Esophagus squamous epithelium (tissue), 5 donors: ENCODE measurements around the gene ZC2HC1C. TPM values are rescaled to one million over a fixed set of nuclear protein-coding genes. Genes with fewer than 3 reads are reported as not detected.

Experiments used
- DNase-seq: peaks from one replicate; lab custom pipeline; 2025; lab: John Stamatoyannopoulos, UW
- H3K27ac ChIP-seq, 4 donors: fragments of 200-600 bp; sonication (generic); one replicate each; pipeline ENCODE4 v1.5.1; 2016 to 2019; ENCODE audit warnings: mild to moderate bottlenecking in 1 of 4
- H3K27me3 ChIP-seq, 4 donors: fragments of 200-600 bp; sonication (generic); 1 replicate in 3 of 4; 2 replicates in 1 of 4; pipeline versions ENCODE4 v1.5.1 to v1.6.0; 2017 to 2021; ENCODE audit warnings: antibody characterized with exemption in 1 of 4
- H3K36me3 ChIP-seq, 3 donors: fragments of 200-600 bp; sonication (generic); one replicate each; pipeline ENCODE4 v1.5.1; 2016 to 2019
- H3K4me1 ChIP-seq, 3 donors: fragments of 200-600 bp; sonication (generic); one replicate each; pipeline ENCODE4 v1.5.1; 2017 to 2019
- H3K4me3 ChIP-seq, 4 donors: fragments of 200-600 bp; sonication (generic); 1 replicate in 3 of 4; 2 replicates in 1 of 4; pipeline ENCODE4 v1.5.1; 2016 to 2019; ENCODE audit warnings: mild to moderate bottlenecking in 2 of 4, moderate library complexity in 1 of 4
- H3K9me3 ChIP-seq, 3 donors: fragments of 200-600 bp; sonication (generic); one replicate each; pipeline ENCODE4 v1.5.1; 2016 to 2019
- CTCF ChIP-seq, 6 experiments: fragments of 450-650 bp in 4 of 6; fragments of 200-600 bp in 2 of 6; sonication (generic) in 2 of 6; IDR thresholded peaks; one replicate each; pipeline ENCODE4 v1.5.1; 2016 to 2019; ENCODE audit warnings: antibody characterized with exemption in 6 of 6, mild to moderate bottlenecking in 4 of 6, moderate library complexity in 4 of 6
- POLR2A ChIP-seq, 4 donors: fragments of 450-650 bp; IDR thresholded peaks; one replicate each; pipeline ENCODE4 v1.6.1; 2017; ENCODE audit warnings: antibody characterized with exemption in 4 of 4, mild to moderate bottlenecking in 4 of 4, moderate library complexity in 3 of 4
- WGBS, 2 donors: methylation state at CpG; one replicate each; pipeline ENCODE4 v1.1.5; 2018; 5-methylcytosine and 5-hydroxymethylcytosine counted together
- intact Hi-C: fragments of 100-400 bp; cut with DNase I; formaldehyde crosslinking; loops from one replicate; pipeline ENCODE4 v1.15.0; 2022
- total RNA-seq, 4 donors: library from RNA; depleted of rRNA; stranded (reverse); fragments of >200 nt; gene quantifications; one replicate each; pipeline ENCODE4 v1.1.0, GENCODE V29; 2016
- donor health status: DM: yes; HTN: yes; CAD: no.

The ZC2HC1C gene
- 1 to 10 TPM in 3 of 4 donors, under 1 TPM in 1; 0.64 to 5.0 (median 2.2) TPM for total RNA-seq

GRCh38 chr14:75069121-75069810 lies at the start of gene ZC2HC1C:
TSS of gene ZC2HC1C (plus strand) at chr14:75069641. CDS start at chr14:75070574, 933 bp downstream.
- TF ChIP-seq CTCF (IDR thresholded peaks at IDR 0.05) (peak in 2 of 6 experiments; percentile 8 to 17), POLR2A (IDR thresholded peaks at IDR 0.05) (peak in 2 of 4 donors; percentile 43 to 46)
- Histone ChIP-seq H3K4me3 (peak within 1 kb of the TSS; percentile 33 to 70 (median 46)), H3K4me1 (peaks cover 17 to 51% (median 17%) of the 10 kb centered on the region in 3 donors), H3K36me3 (no peaks in the 10 kb centered on the region), H3K9me3 (no peaks in the 10 kb centered on the region), H3K27me3 (no peaks in the 10 kb centered on the region), H3K27ac (peak within 1 kb of the TSS; percentile 85 to 94 (median 91))
- intact Hi-C loops: no loop called here
- peak; percentile 52 for DNase-seq
- 0 to 5% methylated on average over 20 to 29 of the region's 58 CpGs for WGBS, 2 donors

- intact Hi-C loops: no loop called here
- Histone ChIP-seq H3K4me3 (no peak overlapping the region), H3K27me3 (no peaks in the 10 kb centered on the region), H3K9me3 (no peaks in the 10 kb centered on the region), H3K4me1 (peaks cover 0 to 24% (median 3%) of the 10 kb centered on the region in 3 donors), H3K36me3 (peaks cover 0 to 96% (median 9%) of the 10 kb centered on the region in 3 donors), H3K27ac (peak overlapping the region in 1 of 4 donors; percentile 10)
- no peak for DNase-seq
- WGBS, 2 donors: 56 to 78% methylated on average over 8 of the region's 8 CpGs
- TF ChIP-seq POLR2A (IDR thresholded peaks at IDR 0.05) (no peak), CTCF (IDR thresholded peaks at IDR 0.05) (peak in 3 of 6 experiments; percentile 18 to 42 (median 25))
These were observed 46.8 kb upstream of the ZC2HC1C start for GRCh38 chr14:75022655-75023054.

- H3K4me3 ChIP-seq: no peak overlapping the region
- peaks cover 0 to 19% (median 3%) of the 10 kb centered on the region in 3 donors for H3K4me1 ChIP-seq
- intact Hi-C loops: no loop called here
- H3K27ac ChIP-seq: peak overlapping the region in 2 of 4 donors; percentile 5 to 10
- no peak for DNase-seq
- WGBS, 2 donors: 64 to 70% methylated on average over 1 of the region's 1 CpG
- H3K27me3 ChIP-seq: no peaks in the 10 kb centered on the region
- TF ChIP-seq CTCF (IDR thresholded peaks at IDR 0.05) (no peak), POLR2A (IDR thresholded peaks at IDR 0.05) (no peak)
- H3K9me3 ChIP-seq: no peaks in the 10 kb centered on the region
- H3K36me3 ChIP-seq: peaks cover 0 to 95% (median 9%) of the 10 kb centered on the region in 3 donors
These were observed 46.3 kb upstream of the ZC2HC1C start for GRCh38 chr14:75023108-75023507.

GRCh38 chr14:75025082-75025481 lies 44.4 kb upstream of the ZC2HC1C start:
- no peak for DNase-seq
- Histone ChIP-seq H3K27me3 (no peaks in the 10 kb centered on the region), H3K4me1 (peaks cover 0 to 4% (median 0%) of the 10 kb centered on the region in 3 donors), H3K4me3 (no peak overlapping the region), H3K9me3 (no peaks in the 10 kb centered on the region), H3K27ac (peak overlapping the region in 1 of 4 donors; percentile 5), H3K36me3 (peaks cover 0 to 97% (median 5%) of the 10 kb centered on the region in 3 donors)
- WGBS, 2 donors: 71 to 72% methylated on average over 4 of the region's 4 CpGs
- TF ChIP-seq POLR2A (IDR thresholded peaks at IDR 0.05) (no peak), CTCF (IDR thresholded peaks at IDR 0.05) (no peak)
- intact Hi-C loops: no loop called here

GRCh38 chr14:75025876-75026275 lies 43.6 kb upstream of the ZC2HC1C start:
- no peak for DNase-seq
- TF ChIP-seq POLR2A (IDR thresholded peaks at IDR 0.05) (no peak), CTCF (IDR thresholded peaks at IDR 0.05) (no peak)
- H3K27ac ChIP-seq: no peak overlapping the region
- intact Hi-C loops: no loop called here
- 91% methylated on average over 2 of the region's 2 CpGs for WGBS, 2 donors
- peaks cover 0 to 97% (median 5%) of the 10 kb centered on the region in 3 donors for H3K36me3 ChIP-seq
- H3K9me3 ChIP-seq: no peaks in the 10 kb centered on the region
- H3K27me3 ChIP-seq: no peaks in the 10 kb centered on the region
- peaks cover 0 to 4% (median 0%) of the 10 kb centered on the region in 3 donors for H3K4me1 ChIP-seq
- H3K4me3 ChIP-seq: no peak overlapping the region
